K562 (cell line): ENCODE data around the gene SMARCD2. TPM values are rescaled to one million over a fixed set of nuclear protein-coding genes. Genes with fewer than 3 reads are reported as not detected.

Source experiments
- CREB1 ChIP-seq, 2 experiments: sonication (generic) in 1 of 2; formaldehyde crosslinking in 1 of 2; IDR thresholded peaks; 2 replicates each; pipeline versions ENCODE4 v1.6.1 to v1.8.0; 2012 to 2022; ENCODE audit warnings: inconsistent platforms in 1 of 2, mild to moderate bottlenecking in 1 of 2, missing genetic modification reagents in 1 of 2, moderate library complexity in 1 of 2
- FOXA1 ChIP-seq: fragments of 450-650 bp; IDR thresholded peaks from 2 replicates; pipeline ENCODE4 v1.6.1; 2016; ENCODE audit warnings: mild to moderate bottlenecking, borderline replicate concordance
- GTF2A2 ChIP-seq: IDR thresholded peaks from 2 replicates; pipeline ENCODE4 v1.6.1; 2016; ENCODE audit warnings: mild to moderate bottlenecking, missing genetic modification characterization, missing compliant biosample characterization
- JUNB ChIP-seq: fragments of 450-650 bp; formaldehyde crosslinking; conservative IDR thresholded peaks from 2 replicates; pipeline ENCODE4 v1.4.0; 2020; ENCODE audit warnings: mild to moderate bottlenecking
- MECOM ChIP-seq: fragments of 250-450 bp; sonication (Bioruptor Pico); IDR thresholded peaks from 2 replicates; pipeline ENCODE4 v1.8.0; 2022; ENCODE audit warnings: inconsistent platforms
- SMAD2 ChIP-seq: fragments of 150-350 bp; IDR thresholded peaks from 2 replicates; pipeline ENCODE4 v1.6.1; 2014; ENCODE audit warnings: low read depth, mild to moderate bottlenecking, low read length
- SP1 ChIP-seq: sonication (generic); formaldehyde crosslinking; IDR thresholded peaks from 2 replicates; pipeline ENCODE4 v1.8.1; 2022; ENCODE audit warnings: mild to moderate bottlenecking, missing genetic modification reagents
- STAT5A ChIP-seq: IDR thresholded peaks from 2 replicates; pipeline ENCODE4 v1.6.1; 2012; ENCODE audit warnings: low read length, inconsistent platforms, borderline replicate concordance
- ZNF263 ChIP-seq: sonication (generic); formaldehyde crosslinking; IDR thresholded peaks from 2 replicates; pipeline ENCODE4 v1.8.0; 2022; ENCODE audit warnings: mild to moderate bottlenecking, missing genetic modification reagents, borderline replicate concordance
- polyA plus RNA-seq, 8 experiments: library from polyadenylated mRNA; depleted of rRNA in 4 of 8; stranded (reverse) in 5 of 8; unstranded in 3 of 8; fragments of >200 nt; fragmentation: Nextera tagmentation in 2 of 8; fragmentation: Illumina TruSeq in 1 of 8; extraction: Ambion mirVana in 2 of 8; extraction: Trizol in 1 of 8; gene quantifications; 2 replicates each; pipeline versions ENCODE4 v1.2.1 to v1.2.3, GENCODE V29; 2011 to 2014; ENCODE audit warnings: inconsistent platforms in 1 of 8, missing spikeins in 1 of 8
- total RNA-seq, 7 experiments: library from RNA; depleted of rRNA in 6 of 7; stranded (reverse); fragments of >200 nt in 6 of 7; fragmentation: Illumina TruSeq in 2 of 7; extraction: Trizol in 2 of 7; gene quantifications; 2 replicates each; pipeline versions ENCODE4 v1.2.1 to v1.2.3, GENCODE V29; 2011 to 2021; ENCODE audit warnings: low replicate concordance in 1 of 7
- TF ChIP-seq, protein P1 (sequence below): sonication (generic); formaldehyde crosslinking; IDR thresholded peaks from 2 replicates; pipeline ENCODE4 v1.8.1; 2023; ENCODE audit warnings: mild to moderate bottlenecking, missing genetic modification reagents
- TF ChIP-seq, protein P2 (sequence below): fragments of 450-650 bp; IDR thresholded peaks from 2 replicates; pipeline ENCODE4 v1.6.1; 2017; ENCODE audit warnings: mild to moderate bottlenecking, moderate library complexity
- TF ChIP-seq, protein P3 (sequence below): fragments of 450-650 bp; IDR thresholded peaks from 2 replicates; pipeline ENCODE4 v1.6.1; 2016; ENCODE audit warnings: borderline replicate concordance
- TF ChIP-seq, protein P4 (sequence below): fragments of 250-450 bp; sonication (Bioruptor Pico); IDR thresholded peaks from 2 replicates; pipeline ENCODE4 v1.8.0; 2022; ENCODE audit warnings: moderate library complexity, mild to moderate bottlenecking, inconsistent platforms
- TF ChIP-seq, protein P5 (sequence below): fragments of 450-650 bp; formaldehyde crosslinking; IDR thresholded peaks from 2 replicates; pipeline ENCODE4 v1.4.0; 2020; ENCODE audit warnings: mild to moderate bottlenecking, moderate library complexity
- TF ChIP-seq, protein P6 (sequence below): fragments of 450-650 bp; conservative IDR thresholded peaks from 2 replicates; pipeline ENCODE4 v1.6.1; 2016; ENCODE audit warnings: missing genetic modification characterization, low read depth, mild to moderate bottlenecking, control low read depth, missing compliant biosample characterization

Gene SMARCD2
- total and polyA plus RNA-seq, 9 of the 15 experiments (the other 6 are each of a cell fraction or from before 2014, with no cell fraction given): 1.7 to 114 (median 90.3) TPM

DNA sequence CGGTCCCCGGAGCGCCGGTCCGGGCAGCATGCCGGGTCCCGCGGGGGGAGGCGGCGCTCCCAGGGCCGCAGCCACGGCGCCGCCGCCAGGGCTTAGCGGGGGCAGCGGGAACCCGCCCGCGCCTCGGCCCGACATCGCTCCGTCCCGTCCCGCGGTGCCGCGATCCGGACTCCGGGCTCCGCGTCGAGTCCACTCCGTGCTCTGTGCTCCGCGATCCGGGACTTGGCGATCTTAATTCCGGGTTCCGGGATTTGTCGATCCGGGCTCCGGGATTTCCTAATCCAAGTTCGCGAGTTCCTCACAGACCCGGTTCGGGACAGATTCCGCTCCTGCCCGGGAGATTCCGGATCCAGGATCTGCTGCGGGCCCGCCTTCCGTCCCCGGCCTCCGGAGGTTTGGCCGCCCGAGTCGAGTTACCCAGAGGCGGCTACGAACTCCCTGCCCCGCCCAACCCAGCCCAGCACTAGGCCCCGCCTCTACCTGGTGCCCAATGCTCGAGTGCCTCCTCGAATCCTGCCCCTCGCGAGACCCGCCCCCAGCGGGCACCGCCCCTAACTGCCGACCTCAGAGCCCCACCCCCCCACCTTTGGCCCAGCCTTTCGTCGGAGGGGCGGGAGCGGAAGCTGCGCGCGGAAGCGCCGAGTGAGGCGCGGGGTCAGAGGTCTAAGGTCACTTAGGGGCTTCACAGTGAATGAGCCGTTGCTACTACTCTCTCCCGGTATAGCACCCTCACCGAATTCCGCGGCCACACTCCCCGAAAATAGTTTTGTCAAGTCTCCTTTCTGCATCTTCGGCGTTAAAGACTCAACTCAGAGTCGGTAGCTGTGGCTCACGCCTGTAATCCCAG is at the start of gene SMARCD2 (continued):
- TF ChIP-seq, protein P1, sequence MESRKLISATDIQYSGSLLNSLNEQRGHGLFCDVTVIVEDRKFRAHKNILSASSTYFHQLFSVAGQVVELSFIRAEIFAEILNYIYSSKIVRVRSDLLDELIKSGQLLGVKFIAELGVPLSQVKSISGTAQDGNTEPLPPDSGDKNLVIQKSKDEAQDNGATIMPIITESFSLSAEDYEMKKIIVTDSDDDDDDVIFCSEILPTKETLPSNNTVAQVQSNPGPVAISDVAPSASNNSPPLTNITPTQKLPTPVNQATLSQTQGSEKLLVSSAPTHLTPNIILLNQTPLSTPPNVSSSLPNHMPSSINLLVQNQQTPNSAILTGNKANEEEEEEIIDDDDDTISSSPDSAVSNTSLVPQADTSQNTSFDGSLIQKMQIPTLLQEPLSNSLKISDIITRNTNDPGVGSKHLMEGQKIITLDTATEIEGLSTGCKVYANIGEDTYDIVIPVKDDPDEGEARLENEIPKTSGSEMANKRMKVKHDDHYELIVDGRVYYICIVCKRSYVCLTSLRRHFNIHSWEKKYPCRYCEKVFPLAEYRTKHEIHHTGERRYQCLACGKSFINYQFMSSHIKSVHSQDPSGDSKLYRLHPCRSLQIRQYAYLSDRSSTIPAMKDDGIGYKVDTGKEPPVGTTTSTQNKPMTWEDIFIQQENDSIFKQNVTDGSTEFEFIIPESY (CRISPR knock-in tag): peak; percentile 79
- TF ChIP-seq MECOM (CRISPR knock-in tag): peak; percentile 79
- peak; percentile 71 for TF ChIP-seq CREB1 (IDR thresholded peaks at IDR 0.05)
- TF ChIP-seq CREB1 (CRISPR knock-in tag; IDR thresholded peaks at IDR 0.05): peak; percentile 88
- TF ChIP-seq, protein P2, sequence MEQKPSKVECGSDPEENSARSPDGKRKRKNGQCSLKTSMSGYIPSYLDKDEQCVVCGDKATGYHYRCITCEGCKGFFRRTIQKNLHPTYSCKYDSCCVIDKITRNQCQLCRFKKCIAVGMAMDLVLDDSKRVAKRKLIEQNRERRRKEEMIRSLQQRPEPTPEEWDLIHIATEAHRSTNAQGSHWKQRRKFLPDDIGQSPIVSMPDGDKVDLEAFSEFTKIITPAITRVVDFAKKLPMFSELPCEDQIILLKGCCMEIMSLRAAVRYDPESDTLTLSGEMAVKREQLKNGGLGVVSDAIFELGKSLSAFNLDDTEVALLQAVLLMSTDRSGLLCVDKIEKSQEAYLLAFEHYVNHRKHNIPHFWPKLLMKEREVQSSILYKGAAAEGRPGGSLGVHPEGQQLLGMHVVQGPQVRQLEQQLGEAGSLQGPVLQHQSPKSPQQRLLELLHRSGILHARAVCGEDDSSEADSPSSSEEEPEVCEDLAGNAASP: no peak
- TF ChIP-seq, protein P3, sequence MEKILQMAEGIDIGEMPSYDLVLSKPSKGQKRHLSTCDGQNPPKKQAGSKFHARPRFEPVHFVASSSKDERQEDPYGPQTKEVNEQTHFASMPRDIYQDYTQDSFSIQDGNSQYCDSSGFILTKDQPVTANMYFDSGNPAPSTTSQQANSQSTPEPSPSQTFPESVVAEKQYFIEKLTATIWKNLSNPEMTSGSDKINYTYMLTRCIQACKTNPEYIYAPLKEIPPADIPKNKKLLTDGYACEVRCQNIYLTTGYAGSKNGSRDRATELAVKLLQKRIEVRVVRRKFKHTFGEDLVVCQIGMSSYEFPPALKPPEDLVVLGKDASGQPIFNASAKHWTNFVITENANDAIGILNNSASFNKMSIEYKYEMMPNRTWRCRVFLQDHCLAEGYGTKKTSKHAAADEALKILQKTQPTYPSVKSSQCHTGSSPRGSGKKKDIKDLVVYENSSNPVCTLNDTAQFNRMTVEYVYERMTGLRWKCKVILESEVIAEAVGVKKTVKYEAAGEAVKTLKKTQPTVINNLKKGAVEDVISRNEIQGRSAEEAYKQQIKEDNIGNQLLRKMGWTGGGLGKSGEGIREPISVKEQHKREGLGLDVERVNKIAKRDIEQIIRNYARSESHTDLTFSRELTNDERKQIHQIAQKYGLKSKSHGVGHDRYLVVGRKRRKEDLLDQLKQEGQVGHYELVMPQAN: no peak
- TF ChIP-seq, protein P4, sequence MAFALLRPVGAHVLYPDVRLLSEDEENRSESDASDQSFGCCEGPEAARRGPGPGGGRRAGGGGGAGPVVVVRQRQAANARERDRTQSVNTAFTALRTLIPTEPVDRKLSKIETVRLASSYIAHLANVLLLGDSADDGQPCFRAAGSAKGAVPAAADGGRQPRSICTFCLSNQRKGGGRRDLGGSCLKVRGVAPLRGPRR (CRISPR knock-in tag): no peak
- TF ChIP-seq GTF2A2 (tag): no peak
- TF ChIP-seq SP1 (CRISPR knock-in tag): peak; percentile 99
- TF ChIP-seq SMAD2: no peak
- no peak for TF ChIP-seq FOXA1
- TF ChIP-seq, protein P5, sequence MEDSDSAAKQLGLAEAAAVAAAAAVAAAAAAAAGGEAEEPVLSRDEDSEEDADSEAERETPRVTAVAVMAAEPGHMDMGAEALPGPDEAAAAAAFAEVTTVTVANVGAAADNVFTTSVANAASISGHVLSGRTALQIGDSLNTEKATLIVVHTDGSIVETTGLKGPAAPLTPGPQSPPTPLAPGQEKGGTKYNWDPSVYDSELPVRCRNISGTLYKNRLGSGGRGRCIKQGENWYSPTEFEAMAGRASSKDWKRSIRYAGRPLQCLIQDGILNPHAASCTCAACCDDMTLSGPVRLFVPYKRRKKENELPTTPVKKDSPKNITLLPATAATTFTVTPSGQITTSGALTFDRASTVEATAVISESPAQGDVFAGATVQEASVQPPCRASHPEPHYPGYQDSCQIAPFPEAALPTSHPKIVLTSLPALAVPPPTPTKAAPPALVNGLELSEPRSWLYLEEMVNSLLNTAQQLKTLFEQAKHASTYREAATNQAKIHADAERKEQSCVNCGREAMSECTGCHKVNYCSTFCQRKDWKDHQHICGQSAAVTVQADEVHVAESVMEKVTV (CRISPR knock-in tag): peak; percentile 93
- TF ChIP-seq, protein P6, sequence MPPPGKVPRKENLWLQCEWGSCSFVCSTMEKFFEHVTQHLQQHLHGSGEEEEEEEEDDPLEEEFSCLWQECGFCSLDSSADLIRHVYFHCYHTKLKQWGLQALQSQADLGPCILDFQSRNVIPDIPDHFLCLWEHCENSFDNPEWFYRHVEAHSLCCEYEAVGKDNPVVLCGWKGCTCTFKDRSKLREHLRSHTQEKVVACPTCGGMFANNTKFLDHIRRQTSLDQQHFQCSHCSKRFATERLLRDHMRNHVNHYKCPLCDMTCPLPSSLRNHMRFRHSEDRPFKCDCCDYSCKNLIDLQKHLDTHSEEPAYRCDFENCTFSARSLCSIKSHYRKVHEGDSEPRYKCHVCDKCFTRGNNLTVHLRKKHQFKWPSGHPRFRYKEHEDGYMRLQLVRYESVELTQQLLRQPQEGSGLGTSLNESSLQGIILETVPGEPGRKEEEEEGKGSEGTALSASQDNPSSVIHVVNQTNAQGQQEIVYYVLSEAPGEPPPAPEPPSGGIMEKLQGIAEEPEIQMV (tag): no peak
- TF ChIP-seq STAT5A: peak; percentile 72; the same call in 1 of the 2 replicates
- TF ChIP-seq ZNF263 (CRISPR knock-in tag): no peak
- TF ChIP-seq JUNB (CRISPR knock-in tag): peak; percentile 29; the same call in 1 of the 2 replicates
